H1 (cell line): ENCODE data around the gene ERVFRD-1. TPM values are rescaled to one million over a fixed set of nuclear protein-coding genes. Genes with fewer than 3 reads are reported as not detected.

Experiments used
- EGR1 ChIP-seq: IDR thresholded peaks from 2 replicates; pipeline ENCODE4 v1.6.1; 2011; ENCODE audit warnings: low read depth, low read length, borderline replicate concordance
- POU5F1 ChIP-seq: IDR thresholded peaks from 2 replicates; pipeline ENCODE4 v1.6.1; 2011; ENCODE audit warnings: low read depth, mild to moderate bottlenecking, low read length, moderate library complexity
- SAP30 ChIP-seq: fragments of 300-600 bp; sonication (generic); IDR thresholded peaks from 2 replicates; pipeline ENCODE4 v1.7.1; 2012; ENCODE audit warnings: low read length, moderate library complexity, mild to moderate bottlenecking, inconsistent platforms; ENCODE audit not compliant: insufficient read depth, insufficient replicate concordance
- SIRT6 ChIP-seq: IDR thresholded peaks from one replicate; pipeline ENCODE4 v1.7.1; 2012; ENCODE audit warnings: low read length, inconsistent platforms
- polyA plus RNA-seq, 7 experiments: library from polyadenylated mRNA; depleted of rRNA in 3 of 7; stranded (reverse) in 5 of 7; unstranded in 2 of 7; fragments of >200 nt in 5 of 7; fragments of 200-250 nt in 2 of 7; gene quantifications; 1 replicate in 5 of 7; 2 replicates in 1 of 7; 4 replicates in 1 of 7; pipeline versions ENCODE4 v1.2.1 to v1.2.3, GENCODE V29; 2011 to 2013; ENCODE audit warnings: missing spikeins in 2 of 7, mixed read lengths in 2 of 7
- total RNA-seq: library from RNA; stranded (reverse); fragmentation: NEBNext Ultra II Directional; extraction: Animal tissue kit (Norgen Biotek cat#: 25700); gene quantifications from 2 replicates; pipeline ENCODE4 v1.2.1, GENCODE V29; 2021
- TF ChIP-seq, protein P1 (sequence below): IDR thresholded peaks from 2 replicates; pipeline ENCODE4 v1.6.1; 2011; ENCODE audit warnings: low read depth, mild to moderate bottlenecking, low read length; ENCODE audit not compliant: insufficient read depth

ERVFRD-1 gene
- total and polyA plus RNA-seq, 2 of the 8 experiments (the other 6 are each of a cell fraction or from before 2014, with no cell fraction given): not detected

DNA sequence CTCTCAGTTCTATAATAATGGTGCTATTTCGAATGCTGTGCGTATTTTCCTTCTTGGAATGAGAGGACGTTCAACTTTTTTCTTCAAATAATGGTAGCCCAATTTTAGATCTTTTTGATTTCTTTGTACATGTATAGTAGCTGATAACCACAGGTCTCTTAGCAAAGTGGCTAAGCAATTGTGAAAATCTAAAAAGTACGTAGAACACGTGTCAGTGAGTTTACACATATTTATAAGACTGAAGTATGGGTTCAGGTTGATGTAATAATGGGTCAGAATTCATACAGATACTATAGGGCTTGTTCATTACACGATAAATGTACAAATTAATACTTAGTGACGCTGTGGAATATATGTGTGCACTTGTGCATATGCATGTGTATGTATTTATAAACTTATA lies 16.6 kb downstream of the ERVFRD-1 start (continued):
- TF ChIP-seq SAP30: no peak
- no peak for TF ChIP-seq EGR1
- no peak for TF ChIP-seq POU5F1
- TF ChIP-seq, protein P1, sequence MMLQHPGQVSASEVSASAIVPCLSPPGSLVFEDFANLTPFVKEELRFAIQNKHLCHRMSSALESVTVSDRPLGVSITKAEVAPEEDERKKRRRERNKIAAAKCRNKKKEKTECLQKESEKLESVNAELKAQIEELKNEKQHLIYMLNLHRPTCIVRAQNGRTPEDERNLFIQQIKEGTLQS: no peak
- no peak for TF ChIP-seq SIRT6
